GM18519 (cell line): ENCODE results near the gene MLYCD.
"Not testable (repeated sequence)": the region's sequence is repeated elsewhere in the genome, so short reads cannot be mapped to it uniquely, and the experiment has no call there.

ENCODE experiments used
- ATAC-seq: cut with Tn5 transposase; IDR thresholded peaks from one replicate; pipeline ENCODE4 v1.9.1; 2021; ENCODE audit warnings: mild to moderate bottlenecking, moderate library complexity; ENCODE audit not compliant: unreplicated experiment, low FRiP score

MLYCD gene

GRCh38 chr16:83937922-83938885 lies 39.3 kb downstream of the MLYCD start:
- no peak for ATAC-seq

GRCh38 chr16:83939266-83939855 lies 40.4 kb downstream of the MLYCD start:
- ATAC-seq: no peak

GRCh38 chr16:83940119-83940518 lies 41.2 kb downstream of the MLYCD start:
- ATAC-seq: no peak

- no peak for ATAC-seq
Observed at GRCh38 chr16:83940630-83941378, 41.9 kb downstream of the MLYCD start.

- ATAC-seq: not testable (repeated sequence)
Observed at GRCh38 chr16:83941546-83941945, 42.6 kb downstream of the MLYCD start.

- ATAC-seq: no peak
Observed at GRCh38 chr16:83942074-83942473, 43.2 kb downstream of the MLYCD start.

GRCh38 chr16:83942815-83943515 lies 44.0 kb downstream of the MLYCD start:
- no peak for ATAC-seq

- ATAC-seq: no peak
Observed at GRCh38 chr16:83943516-83944050, 44.7 kb downstream of the MLYCD start.

GRCh38 chr16:83945587-83945986 lies 46.7 kb downstream of the MLYCD start:
- ATAC-seq: no peak

- ATAC-seq: no peak
Observed at GRCh38 chr16:83946154-83946780, 47.4 kb downstream of the MLYCD start.

- ATAC-seq: no peak
Observed at GRCh38 chr16:83946781-83947566, 48.1 kb downstream of the MLYCD start.

- ATAC-seq: no peak
Observed at GRCh38 chr16:83947642-83948234, 48.8 kb downstream of the MLYCD start.

- ATAC-seq: no peak
Observed at GRCh38 chr16:83948914-83949723, 50.2 kb downstream of the MLYCD start.

GRCh38 chr16:83949724-83950001 lies 50.7 kb downstream of the MLYCD start:
- ATAC-seq: no peak

- not testable (repeated sequence) for ATAC-seq
Observed at GRCh38 chr16:83950862-83951399, 52.0 kb downstream of the MLYCD start.

GRCh38 chr16:83951544-83951943 lies 52.6 kb downstream of the MLYCD start:
- no peak for ATAC-seq

- ATAC-seq: no peak
Observed at GRCh38 chr16:83952587-83952939, 53.6 kb downstream of the MLYCD start.
